GM18907 (cell line): ENCODE results near the gene FILIP1L.
A peak's percentile ranks its signal among the peaks of the same experiment; 100 is the strongest.
"Not testable (repeated sequence)": the region's sequence is repeated elsewhere in the genome, so short reads cannot be mapped to it uniquely, and the experiment has no call there.

Experiments used
- ATAC-seq: cut with Tn5 transposase; IDR thresholded peaks from one replicate; pipeline ENCODE4 v1.9.1; 2021; ENCODE audit warnings: mild to moderate bottlenecking, moderate library complexity; ENCODE audit not compliant: unreplicated experiment

Gene FILIP1L

DNA sequence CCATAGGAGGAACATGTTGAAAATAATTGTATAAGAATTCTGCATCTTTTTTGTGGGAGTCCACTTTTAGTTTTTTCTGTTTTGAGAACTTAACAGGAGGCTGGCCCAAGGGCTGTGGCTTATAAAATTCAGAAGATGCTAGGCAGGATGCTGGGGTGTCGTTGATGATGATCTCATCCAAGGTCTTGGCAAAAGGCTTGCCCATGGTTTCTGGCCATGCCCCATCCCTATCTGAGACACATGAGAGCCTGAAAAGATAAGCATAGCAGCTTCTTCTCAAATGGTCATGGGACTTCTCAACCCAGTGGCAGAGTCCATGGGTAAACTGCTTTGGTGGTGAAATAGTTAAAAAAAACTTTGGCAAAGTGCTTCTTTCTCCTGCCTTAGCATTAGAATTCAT lies 261.4 kb downstream of the FILIP1L start:
- no peak for ATAC-seq

DNA sequence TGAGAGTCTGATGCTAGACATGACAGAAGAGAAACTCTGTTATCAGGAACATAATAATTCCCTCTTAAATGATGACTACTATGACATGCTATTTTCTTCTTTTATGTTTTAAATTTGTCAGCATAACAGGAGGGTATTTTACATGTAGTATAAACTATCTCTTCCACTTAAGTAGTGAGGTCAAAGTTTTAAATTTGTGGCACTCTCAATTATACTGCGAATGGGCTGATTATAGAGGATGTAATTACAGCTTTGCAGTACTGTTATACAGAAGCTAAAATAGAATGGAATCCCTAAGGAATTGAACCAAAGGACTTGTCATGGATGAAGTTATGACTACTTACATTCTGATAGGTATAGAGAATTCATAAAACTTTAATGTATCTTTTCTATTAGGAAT lies 262.3 kb downstream of the FILIP1L start:
- no peak for ATAC-seq

DNA sequence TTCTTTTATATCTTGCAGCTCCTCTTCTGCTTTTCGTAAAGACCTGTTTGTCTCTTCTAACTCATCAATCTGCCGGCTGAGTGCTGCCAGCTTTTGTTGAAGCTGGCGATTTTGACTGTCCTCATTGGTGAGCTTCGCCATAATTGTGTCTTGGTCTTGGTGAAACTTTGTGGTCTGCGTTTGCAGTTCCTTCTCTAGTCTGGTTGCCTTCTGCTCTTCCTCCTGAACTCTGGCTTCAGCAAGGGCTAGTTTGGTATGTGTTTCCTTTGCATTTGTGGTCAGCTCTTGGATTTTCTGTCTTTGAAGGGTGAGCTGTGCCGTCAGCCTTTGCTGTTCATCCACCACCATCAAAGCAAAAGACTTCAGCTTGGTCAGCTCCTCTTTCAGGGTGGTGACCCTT lies 263.7 kb downstream of the FILIP1L start:
- no peak for ATAC-seq

DNA sequence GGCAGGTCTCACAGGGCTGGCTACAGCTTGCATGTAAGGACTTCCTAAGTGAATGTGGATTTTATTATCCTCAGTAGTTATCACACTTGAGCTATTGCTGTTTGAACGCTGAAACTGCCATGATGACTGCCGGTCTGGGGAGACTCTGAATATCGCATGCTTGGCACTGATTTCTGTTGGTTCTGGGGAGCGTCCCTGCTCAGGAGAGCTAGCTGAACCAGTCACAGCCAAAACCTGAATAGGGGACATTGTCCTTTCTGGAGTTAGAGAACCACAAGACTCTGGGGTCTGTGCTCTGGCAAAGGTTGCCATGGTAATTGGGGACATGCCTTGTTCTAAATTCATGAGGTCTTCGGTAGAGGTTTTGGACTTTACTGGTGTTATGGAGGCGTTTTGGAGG lies 265.9 kb downstream of the FILIP1L start:
- ATAC-seq: no peak

DNA sequence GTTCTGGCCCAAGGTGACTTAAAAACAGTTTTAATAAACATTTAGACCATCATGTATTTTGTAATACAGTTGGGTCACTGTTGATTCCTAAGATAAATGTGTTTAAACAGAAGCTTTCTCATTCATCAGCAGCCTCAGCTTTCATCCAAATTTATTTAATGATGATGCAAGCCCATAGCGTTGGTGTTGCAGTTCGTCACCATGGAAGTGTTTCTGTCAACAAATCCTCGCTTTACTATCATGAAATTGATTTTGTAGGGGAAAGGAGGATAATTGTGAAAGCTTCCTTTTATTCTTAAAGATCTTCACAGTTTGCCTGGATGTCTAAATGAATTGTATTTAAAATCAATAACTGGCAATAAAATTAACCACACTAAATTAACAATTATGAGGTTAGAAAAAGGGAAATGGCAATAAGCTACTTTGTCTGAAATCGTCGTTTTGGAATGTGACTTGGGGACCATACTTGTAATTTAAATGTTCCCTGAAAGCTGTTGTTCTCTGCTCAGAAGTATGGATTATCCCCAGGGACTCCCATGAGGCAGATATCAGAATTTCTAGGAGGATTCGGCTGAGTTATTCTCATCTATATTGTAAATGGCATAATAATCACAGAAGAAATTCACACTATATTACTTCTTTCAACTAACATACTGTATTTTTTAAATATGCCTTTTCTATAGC lies 267.7 kb downstream of the FILIP1L start:
- no peak for ATAC-seq

DNA sequence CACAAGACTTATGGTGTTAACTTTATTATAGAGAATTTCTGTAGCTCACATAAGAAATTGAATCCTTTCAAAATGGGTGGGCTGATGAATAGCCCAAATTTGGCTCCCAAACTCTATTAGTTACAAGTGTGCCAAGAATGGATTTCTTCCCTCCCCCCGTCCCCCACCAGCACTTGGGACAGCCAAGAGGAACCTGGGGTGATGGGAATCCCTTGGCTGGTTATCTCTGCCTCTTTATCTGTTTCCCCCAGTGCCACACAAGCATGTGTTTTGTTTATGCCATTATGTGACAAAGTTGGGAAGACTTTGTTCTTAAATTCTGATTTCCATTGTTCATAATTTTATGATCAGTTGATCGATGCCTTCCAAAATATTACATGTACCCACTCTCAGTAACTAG lies 268.3 kb downstream of the FILIP1L start:
- no peak for ATAC-seq

DNA sequence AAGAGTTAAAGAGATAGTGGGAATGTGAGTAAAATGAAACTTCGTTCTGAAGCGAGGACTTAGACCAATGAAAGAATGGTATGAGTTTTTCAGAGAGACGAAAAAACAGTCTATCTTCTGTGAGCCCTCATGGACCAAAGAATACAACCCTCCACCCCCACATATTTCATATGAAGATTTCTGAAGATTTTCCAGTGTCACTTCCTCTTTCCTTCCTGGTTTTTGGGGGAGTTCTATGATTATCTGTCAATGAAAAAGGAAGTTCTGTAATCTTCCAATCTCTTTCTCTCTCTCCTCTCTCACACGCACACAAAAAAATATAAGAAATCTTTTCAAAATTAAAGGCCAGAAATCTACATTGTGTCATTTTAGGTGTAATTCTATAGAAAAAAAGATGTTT lies 269.0 kb downstream of the FILIP1L start:
- no peak for ATAC-seq

DNA sequence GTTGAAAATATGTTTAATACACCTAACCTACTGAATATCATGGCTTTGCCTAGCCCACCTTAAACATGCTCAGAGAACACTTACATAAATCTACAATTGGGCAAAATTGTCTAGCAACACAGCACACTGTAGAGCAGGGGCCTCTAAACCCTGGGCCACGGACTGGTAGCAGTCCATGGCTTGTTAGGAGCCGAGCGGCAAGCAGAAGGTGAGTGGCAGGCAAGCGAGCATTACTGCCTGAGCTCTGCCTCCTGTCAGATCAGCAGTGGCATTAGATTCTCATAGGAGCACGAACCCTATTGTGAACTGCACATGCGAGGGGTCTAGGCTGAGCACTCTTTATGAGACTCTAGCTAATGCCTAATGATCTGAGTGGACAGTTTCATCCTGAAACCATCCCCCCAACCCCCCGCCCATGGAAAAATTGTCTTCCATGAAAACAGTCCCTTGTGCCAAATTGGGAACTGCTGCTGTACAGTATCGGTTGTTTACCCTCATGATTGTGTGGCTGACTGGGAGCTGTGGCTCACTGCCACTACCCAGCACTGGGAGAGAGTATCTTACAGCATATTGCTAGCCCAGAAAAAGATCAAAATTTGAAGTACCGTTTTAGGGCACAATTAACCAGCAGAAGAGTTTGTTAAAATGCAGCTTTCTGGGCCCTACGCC lies 270.6 kb downstream of the FILIP1L start:
- ATAC-seq: peak; percentile 15

DNA sequence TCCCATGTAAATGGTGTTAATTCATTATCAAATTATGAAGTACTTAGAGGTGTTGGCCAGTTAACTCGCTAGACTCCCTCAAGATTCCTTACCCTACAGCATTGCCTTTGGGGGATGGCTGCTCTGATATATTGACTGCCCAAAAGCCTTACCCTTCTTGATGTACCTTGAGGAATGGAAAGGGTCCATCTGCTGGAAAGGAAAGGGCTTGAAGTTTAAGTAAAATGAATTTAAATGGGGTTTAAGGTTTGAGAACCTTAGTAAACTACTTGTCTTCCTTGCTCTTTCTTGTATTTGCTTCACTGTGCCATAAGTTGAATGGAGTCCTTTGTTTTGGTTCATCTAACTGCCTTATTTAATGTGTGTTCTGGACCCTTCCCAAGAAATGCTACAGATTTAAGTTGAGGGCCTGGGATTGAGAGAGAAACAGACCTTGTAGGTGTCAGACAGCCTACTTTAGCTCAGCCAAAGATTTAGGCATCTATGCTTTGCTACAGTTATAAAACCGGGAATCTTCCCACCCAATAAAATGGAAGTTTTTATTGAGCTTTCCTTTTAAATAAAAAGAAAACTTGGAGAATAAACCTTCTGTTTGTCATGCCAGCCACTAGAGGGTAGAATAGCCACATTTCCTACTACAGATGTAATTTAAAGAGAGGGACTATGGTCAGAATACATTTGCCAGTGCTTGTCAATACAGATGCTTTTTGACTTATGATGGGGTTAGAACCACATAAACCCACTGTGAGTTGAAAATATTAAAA lies 271.3 kb downstream of the FILIP1L start:
- ATAC-seq: peak; percentile 73

DNA sequence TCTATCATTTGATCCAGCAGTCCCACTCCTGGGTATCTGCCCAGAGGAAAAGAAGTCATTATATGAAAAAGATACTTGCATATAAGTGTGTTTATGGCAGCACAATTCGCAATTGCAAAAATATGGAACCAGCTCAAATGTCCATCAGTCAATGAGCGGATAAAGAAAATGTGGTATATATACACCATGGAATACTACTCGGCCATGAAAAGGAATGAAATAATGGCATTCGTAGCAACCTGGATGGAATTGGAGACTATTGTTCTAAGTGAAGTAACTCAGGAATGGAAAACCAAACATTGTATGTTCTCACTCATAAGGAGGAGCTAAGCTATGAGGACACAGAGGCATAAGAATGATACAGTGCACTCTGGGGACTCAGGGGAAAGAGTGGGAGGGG lies 272.4 kb downstream of the FILIP1L start:
- ATAC-seq: not testable (repeated sequence)

DNA sequence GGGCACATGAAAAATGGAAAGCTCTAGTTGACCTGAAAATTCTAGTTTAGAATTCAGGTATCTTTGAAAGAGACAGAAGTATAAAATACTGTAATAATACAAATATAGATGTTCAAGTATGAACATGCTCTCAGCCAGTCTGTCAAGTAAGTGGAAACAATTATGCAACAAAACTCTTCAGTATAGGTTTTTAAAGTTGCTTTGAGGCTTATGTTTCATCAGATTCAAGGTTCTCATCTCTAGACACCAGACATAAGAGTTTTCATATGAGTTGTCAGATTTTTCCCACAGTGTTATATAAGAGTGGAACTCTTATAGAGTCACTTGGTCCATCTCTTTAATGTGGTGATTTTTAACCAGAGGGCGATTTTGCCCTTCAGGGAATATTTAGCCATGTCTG lies 274.7 kb downstream of the FILIP1L start:
- ATAC-seq: no peak

DNA sequence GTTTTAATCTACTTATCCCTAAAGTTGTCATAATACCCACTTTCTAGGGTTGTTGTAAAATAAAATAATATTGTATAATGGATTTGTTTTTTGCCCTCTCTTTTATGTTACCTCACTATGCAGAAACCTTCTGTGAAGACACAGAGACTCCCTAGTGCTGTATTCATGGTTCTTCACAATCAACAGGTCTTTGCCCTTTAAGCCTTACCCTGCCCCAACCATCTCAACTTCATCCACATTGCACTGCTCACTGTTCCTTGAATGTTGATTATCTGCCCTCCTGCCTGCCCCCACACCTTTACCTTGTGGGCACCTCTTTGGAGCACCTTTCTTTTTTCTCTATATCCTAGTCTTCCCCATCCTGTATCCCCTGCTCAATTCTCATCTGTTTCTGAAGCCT lies 275.5 kb downstream of the FILIP1L start:
- ATAC-seq: no peak

DNA sequence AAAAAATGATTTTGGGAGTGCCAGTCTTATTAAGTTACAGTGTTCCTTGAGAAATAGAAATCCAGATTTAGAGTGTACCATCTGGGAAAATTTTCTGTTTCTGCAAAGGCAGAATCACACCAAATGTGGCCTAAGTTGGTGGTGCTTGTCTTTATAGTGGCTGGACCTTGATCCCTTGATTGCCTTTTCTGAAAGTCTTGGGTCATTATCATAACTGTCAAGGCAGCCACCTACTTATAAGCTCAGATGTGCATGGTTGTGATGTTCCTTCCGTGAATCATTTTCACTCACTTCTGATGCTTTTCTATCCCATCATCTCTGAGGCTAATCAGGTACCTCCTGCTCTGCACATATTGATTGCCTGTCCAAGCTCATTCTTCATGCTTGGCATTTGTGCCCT lies 276.6 kb downstream of the FILIP1L start:
- no peak for ATAC-seq

DNA sequence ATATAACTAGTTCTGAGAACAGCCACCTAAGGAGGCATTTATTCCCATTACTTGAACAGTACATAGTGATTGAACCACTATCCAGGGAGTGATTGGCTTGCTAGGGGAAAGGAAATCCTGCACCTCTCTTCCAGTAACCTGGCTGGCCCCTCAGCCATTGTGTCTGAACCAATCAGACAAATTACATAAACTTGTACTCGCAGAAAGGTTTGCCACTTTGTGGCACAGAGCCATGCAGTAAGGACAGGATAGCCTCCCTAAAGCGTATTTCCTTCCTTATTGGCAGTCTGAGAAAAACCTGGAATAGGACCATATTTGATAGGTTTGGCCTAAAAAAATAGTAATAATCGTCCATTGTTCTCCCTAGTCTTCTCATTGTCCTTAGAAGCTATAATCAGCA lies 277.6 kb downstream of the FILIP1L start:
- ATAC-seq: no peak

DNA sequence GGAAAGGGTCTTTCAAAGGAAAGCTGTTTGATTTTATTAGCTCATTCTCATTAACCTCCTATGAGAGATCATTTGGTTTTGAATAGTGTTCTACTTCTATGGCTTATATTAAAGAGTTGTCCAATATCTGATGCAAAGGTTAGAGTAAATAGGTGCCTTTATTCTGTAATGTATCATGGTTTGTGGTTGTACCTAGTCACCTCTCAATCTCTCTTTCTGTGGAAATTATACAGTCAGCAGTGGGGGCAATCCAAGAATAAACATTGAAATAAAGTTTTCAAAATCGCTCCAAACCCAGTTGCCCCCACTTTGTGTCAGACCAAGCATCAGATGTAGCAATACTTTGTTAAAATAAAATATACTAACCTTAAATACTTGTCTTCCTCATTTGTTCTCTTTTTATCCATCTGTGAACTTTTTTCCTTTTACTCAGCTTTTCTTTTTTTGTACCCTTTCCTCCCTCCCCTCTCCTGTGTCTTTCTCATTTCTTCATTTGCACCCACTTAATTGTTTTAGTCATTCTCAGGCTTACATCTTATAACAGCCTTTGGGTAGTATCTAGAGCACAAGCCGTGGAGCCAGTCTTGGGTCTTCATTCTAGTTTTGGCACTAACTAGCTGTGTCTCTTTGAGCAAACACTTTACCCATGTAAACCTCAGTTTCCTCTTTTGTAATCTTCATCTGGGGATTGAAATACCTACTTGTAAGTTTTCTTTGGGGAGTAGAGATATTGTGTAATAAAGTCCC lies 279.9 kb downstream of the FILIP1L start:
- no peak for ATAC-seq

DNA sequence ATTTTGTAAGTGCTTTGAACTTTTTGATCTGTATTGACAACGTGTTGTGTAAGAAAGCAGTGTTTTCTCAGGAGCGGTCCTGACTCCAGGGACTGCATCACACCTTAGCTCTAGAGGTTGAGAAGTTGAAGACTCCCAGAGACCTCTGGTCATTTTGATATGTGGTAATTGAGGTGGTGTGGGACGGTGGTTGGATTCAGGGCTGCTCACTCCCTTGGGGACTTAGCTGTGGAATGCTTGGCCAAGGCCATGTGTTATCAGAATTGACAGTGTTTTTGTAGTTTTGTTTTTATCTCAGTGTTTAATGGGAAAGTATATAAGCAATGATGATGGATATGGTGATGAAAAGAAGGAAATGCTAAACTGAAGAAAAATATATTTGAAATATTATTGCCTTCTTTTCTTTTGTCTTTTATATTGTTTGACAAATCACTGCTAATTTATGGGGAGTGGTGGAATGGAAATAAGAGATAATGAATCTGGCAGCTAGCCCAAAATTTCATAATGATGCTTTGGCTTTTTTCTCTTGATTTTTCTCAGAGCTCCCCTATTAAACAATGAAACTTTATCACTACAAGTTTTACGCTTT lies 280.6 kb downstream of the FILIP1L start:
- ATAC-seq: no peak

DNA sequence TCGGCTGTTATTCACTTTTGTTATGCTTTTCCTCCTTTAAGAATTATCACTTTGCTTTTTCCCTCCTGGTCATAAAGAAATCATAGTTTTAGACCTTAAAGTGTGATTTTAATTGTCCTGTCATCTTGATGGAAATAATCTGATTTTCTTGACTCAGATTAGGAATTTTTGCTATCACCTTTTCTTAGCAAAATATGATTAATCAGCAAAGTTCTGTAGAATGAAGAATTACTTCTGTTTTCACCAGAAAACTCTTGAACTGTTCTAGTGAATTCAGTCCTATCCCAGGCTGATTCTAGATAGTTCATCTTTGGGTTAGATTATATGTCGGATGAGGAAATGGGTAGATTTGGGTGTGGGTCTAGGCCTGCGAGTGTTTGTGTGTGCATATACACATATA lies 284.5 kb downstream of the FILIP1L start:
- no peak for ATAC-seq

DNA sequence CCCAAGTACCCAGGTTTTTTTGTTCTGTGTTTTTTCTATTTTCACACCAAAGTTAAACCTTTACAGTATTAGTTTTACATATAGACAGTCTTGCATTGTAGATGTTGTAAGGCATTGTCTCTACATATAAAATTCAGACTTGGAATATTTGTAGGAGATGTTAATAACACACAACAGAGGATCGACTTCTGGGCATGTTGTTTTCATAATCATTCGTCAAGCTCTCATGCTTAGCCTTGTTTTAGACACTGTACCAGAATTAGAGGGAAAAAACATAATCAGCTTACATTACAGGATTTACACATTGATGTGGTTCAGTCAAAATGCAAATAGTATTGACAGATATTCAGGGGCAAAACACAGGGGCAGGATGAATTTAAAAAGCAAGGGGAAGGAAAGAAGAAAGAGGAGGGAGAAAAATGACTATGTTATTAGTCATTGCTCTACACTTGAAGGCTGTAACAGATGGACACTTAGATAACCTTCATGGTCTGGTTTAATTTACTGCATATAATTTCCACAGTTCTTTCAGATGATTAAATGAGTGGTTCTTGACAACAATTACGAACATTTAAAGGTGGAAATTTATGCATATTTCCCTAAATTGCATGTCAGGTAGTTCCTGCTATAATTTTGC lies 289.2 kb downstream of the FILIP1L start:
- no peak for ATAC-seq

DNA sequence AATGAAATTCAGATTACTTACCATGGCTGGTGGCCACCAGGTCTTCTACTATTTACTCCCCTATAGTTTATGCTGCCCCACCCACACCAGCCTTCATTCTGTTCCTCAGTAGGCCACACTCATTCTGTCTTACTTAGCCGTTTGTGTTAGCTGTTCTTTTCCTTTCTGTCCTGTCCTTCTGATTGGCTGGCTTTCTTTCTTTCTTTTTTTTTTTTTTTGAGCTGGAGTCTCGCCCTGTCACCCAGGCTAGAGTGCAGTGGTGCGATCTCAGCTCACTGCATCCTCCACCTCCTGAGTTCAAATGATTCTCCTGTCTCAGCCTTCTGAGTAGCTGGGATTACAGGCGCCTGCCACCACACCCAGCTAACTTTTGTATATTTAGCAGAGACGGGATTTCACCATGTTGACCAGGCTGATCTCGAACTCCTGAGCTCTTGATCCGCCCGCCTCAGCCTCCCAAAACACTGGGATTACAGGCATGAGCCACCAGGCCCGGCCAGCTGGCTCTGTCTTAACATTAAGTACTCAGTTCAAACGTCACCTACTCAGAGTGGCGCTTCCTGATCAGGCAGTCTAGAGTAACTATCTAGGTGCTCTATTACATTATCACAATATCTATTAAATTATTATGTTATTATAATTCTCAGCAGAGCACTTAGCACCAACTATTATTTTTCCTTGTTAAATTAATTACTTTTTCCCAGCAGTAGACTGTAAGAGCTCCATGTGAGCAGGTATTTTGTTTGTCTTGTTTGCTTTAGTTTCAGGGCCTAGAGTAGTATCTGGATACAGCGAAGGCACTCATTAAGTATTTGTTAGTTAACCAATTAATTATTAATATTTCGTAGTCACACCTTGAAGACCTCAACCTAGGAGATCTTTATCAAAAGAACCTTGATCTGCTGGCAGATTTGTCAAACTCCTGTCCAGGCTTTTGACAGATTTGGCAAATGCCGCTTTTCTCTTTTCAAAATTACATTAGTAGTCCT lies 290.3 kb downstream of the FILIP1L start:
- ATAC-seq: no peak
